Measurements from ENCODE around the gene MRPL16.

MRPL16 gene

DNA sequence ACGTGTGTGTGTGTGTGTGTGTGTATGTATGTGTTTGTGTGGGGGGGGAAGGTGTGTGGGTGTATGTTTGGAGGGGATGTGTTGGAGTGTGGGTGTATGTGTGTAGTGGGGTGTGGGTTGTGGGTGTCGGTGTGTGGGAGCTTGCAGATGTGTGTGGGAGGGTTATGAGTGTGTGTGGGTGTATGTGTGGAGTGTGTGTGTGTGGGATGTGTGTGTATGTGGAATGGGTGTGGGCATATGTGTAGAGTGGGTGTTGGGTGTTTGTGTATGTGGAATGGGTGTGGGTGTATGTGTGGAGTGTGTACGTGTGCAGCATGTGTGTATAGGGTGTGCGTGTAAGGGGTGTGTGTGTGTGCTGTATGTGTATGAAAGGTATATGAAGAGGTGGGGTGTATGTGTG is 40.8 kb downstream of the MRPL16 start:
- DNase-seq, result no peak

DNA sequence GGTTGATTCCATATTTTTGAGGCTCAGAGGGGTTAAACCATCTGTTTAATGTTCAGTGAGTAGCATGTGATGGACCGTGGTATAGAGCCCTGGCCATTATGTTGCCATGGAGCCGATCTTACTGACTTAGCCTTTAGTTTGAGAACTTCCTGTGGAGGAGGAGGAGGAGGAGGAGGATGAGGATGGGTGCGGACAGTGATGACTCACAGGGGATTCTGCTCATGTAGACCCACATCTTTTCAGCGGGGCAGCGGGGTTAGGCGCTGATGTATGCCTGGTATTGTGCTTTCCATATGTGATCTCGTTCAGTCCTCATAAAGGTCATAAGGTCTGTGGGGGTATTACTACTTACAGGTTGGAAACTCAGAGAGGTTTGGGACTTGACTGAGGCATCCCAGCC is 41.5 kb downstream of the MRPL16 start:
- no peak for DNase-seq

DNA sequence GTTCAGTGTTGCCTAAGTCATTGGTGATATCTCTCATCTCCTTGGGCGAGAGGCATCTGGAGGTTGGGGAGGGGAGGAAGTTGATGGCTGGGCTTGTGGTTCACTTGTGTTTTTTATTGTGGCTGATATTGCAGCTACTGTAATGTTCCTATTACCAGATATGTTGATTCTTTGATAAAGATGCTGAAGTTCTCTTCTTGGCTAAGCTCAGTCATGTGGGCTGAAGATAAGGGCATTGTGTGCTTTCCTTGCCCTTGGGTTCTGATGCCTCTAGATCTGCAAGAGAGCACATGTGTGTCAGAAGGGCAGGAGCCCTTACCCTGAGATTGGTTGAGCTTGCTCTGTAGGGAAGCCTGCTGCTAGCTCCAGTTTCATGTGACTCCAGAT is 43.4 kb downstream of the MRPL16 start:
- no peak for DNase-seq

DNA sequence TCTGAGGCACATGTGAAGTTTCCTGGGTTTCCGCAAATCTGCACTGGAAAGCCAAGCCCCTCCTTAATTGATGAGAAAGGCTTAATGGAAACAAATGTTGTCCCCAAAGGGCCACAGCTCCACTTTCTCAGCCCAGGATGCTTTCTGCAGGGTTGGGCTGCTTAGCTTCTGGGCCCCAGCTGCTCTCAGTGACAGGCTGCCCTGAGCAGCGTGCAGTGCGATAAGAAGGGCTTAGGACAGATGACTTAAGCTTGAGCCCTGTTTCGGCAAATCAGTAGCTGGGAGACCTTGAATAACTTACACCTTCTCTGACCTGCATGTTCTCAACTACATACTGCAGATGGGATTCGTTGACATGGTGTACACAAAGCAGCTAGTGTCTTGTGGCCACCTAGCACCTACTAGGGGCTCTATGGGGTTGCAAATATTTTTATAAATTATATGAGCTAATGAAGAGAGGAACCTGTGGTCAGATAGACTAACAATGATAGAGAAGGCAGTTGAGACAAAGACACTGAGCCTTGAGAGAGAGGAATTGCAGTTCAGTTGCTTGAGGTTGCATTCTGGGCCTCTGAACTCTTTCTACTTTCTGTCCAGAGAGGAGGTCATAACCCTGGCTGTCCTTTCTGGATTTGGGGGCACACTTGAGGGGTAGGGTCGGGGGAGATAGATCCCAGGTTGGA is 43.9 kb downstream of the MRPL16 start:
- DNase-seq, result no peak

DNA sequence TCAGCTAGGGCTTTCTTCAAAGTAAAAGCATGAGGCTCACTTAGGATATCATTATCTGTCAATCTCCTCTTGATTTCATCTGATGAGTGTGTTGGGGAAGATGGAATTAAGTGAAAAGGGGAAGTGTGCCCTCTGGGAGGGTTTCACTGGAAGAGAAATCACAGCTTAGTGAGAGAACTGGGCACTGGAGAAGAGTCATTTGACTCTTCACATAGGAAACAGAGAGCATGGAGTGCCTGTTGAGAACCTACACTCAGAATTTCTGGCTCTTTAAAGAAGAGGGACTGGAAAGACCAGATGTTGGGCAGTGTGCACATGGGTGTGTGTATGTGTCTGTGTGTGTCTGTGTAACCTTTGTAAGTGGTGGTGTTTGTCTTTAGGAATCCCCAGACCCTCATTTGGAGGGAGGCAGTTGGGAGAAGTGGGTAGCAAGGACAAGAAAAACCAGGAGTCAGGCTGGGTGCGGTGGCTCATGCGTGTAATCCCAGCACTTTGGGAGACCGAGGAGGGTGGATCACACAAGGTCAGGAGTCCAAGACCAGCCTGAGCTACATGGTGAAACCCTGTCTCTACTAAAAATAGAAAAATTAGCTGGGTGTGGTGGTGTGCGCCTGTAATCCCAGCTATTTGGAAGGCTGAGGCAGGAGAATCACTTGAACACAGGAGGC is 45.4 kb downstream of the MRPL16 start:
- no peak for DNase-seq

DNA sequence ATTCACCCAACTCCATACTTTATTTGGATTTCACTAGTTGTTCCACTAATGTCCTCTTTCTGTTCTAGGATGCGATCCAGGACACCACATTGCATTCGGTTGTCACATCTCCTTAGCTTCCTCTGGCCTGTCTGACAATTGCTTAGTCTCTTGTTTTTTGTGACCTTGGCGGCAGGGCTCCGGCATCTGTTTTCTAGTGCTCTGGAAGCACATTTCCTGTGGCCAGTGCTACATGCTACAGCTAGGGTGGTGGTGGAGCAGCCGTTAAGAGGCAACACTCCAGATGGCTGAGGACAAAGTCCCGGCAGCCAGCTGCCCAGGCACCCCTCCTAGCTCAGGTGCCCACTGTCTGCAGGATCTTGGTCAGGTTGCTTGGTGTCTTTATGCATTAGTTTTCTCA is 48.6 kb downstream of the MRPL16 start:
- DNase-seq, result no peak

DNA sequence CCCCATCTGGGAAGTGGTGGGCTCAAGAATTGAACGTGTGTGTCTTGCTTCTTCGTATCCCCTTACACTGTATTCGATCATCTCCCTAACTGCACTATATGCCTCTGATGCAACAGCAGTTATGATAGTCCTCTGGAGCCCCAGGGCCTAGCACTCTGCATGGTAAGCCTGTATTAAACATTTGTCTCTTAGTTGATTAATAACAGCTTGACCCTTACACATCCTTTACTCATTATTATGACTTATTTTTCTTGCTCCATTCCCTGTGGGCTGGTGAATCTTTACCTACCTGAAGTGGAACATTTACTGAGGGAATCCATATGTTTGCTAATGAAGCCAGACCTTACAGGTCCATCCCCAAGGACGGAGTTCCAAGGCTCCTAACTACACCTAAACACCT is 49.8 kb downstream of the MRPL16 start:
- no peak for DNase-seq

DNA sequence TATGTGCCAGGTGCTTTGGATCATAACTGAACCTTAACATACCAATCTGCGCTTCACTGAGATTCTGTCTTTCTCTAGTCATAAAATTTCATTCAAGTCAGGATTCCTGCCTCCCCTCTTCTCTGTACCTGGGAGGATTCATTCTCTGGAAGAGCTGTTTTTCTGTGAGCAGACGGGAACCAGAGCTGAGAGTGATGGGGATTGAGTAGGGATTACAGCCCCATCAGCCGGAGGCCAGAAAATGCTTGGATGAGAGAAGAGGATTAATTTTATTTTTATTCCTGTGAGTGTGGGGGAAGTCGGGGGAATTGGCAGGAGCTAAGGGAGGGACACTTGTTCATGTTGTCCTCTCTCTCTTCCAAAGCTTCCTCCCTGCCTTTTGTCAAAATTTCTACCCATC is 50.7 kb downstream of the MRPL16 start:
- no peak for DNase-seq

DNA sequence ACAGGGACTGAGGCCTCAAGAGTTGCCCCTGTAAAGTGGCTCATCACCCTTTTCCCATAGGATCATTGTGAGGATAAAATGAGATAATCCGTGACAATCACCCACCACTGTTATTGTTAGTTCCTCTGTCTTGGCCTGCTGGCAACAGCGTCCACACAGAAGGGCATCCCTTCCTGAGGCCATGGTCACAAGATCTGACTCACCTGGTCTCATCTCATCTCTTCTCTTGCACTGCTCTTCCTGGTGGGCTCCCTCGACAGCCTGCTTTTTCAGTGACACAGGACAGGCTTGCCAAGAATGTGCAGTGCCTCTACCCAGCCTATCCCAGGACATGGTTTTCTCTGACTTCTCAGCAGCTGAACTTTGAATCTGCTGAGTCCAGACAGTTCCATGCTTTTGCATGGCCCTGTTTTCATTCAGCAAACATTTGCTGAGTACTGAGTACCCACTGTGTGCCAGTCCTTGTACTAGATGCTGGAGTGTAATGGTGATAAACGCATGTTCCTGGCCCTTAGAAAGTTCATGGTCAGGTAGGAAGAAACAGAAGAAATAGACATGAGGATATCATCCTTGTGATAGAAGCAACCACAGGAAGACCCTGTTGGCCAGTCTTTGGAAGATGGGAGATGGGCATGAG is 52.1 kb downstream of the MRPL16 start:
- no peak for DNase-seq

DNA sequence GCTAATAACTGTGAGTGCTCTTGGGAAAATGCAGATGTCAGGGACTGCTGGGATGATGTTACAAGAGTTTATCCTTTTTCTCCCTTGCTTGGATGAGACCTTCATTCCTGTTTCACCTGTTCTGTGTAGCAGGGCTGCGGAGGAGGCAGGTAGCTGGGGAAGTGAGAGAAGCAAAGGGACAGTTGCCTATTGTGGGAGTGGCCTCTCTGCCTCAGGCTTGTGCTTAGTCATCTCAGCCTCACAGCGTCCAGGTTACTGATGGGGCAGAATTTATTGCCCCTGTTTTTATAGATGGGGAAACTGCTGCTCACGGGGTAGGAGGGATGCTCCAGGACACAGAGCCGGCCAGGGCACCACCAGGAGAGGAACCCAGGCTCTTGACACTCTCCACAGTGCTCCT is 53.7 kb downstream of the MRPL16 start:
- no peak for DNase-seq

DNA sequence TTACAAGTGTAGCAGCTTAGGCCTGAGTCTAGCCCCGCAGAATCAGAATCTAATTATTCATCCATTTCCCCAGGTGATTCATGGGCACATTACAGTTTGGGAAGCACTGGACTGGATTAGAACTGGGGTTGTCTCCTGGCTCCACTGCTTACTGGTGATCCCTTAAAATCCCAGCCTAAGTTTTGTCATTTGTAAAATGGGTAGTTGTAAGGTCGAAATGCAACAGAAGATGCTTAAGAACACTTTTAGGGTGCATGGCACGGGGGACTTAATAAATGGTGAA is 54.1 kb downstream of the MRPL16 start:
- no peak for DNase-seq

Data from stimulated activated CD4-positive, alpha-beta T cell treated with anti-CD3 and anti-CD28 coated beads, Interleukin-1b, Interleukin-23, amount 100 ng/mL, for 48 hours (primary cell).